ENCODE data around the gene EPC2. TPM values are rescaled to one million over a fixed set of nuclear protein-coding genes. Genes with fewer than 3 reads are reported as not detected.
A peak's percentile ranks its signal among the peaks of the same experiment; 100 is the strongest.

Gene EPC2
- total and polyA plus RNA-seq, 2 experiments from 2014 or later, result 6.3 to 27.0 TPM

DNA sequence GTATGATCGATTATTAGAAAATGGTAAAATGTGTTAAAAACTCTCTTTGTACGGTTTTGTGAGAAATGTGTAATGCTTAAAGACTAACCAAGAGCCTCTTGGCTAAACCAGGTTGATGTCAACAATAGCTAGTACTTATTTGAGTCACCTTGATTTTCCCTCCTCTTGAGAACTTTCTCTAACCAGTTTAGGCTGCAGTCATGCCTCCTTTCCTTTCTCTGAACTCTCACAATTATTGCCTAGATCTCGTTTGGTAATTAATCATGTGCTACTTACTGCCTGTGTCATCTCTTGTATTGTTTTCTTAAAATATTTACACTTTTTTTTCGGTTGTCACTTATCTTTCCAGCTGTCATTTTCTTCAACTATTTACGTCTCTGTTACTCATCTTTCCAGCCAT is 1.1 kb upstream of the EPC2 start (continued):
- no peak for TF ChIP-seq CTCF (conservative IDR thresholded peaks at IDR 0.05; ENCODE audit: low read depth in 2 of 2)

GRCh38 chr2:148644883-148645538 is 460 bp downstream of the EPC2 start:
- Mint-ChIP-seq H3K27ac (peak overlapping the region; percentile 99), H3K4me1 (peaks cover 29% of the 10 kb centered on the region), H3K9me3 (no peaks in the 10 kb centered on the region; the same call in 2 of the 3 replicates), H3K27me3 (ENCODE audit: insufficient read depth, low read depth, poor library complexity) (peaks cover 6% of the 10 kb centered on the region), H3K36me3 (ENCODE audit: low read depth) (no peaks in the 10 kb centered on the region), H3K4me3 (peak overlapping the region; percentile 92)
- 0 out of 2 replicates have a peak, but pooled peaks cover 3% of the 10 kb centered on the region for H3F3A ChIP-seq (replicated peaks; ENCODE audit: low read depth)
- H3K36me3 ChIP-seq (ENCODE audit: insufficient read depth), result no peaks in the 10 kb centered on the region
- H3K4me2 ChIP-seq, result peak overlapping the region; percentile 82
- H3K9me2 ChIP-seq (ENCODE audit: insufficient read depth), result no peaks in the 10 kb centered on the region
- H3K27ac ChIP-seq (ENCODE audit: low read depth), result peak overlapping the region; percentile 96
- peaks cover 41% of the 10 kb centered on the region for H4K20me1 ChIP-seq (replicated peaks; ENCODE audit: insufficient read depth)
- H2AFZ ChIP-seq, result no peak overlapping the region
- ATAC-seq (peak; percentile 61), DNase-seq (ENCODE audit: low spot score) (peak; percentile 87)
- no peak for TF ChIP-seq EZH2phosphoT487 (IDR thresholded peaks at IDR 0.05; ENCODE audit: unreplicated experiment)
- peak in 1 of 2 experiments; percentile 40; a peak in 2 of 4 replicates for TF ChIP-seq CTCF (conservative IDR thresholded peaks at IDR 0.05; ENCODE audit: low read depth in 2 of 2)
- TF ChIP-seq POLR2AphosphoS5 (IDR thresholded peaks at IDR 0.05; ENCODE audit: low read depth), result peak; percentile 6; the same call in 1 of the 2 replicates
- TF ChIP-seq CREB1 (CRISPR knock-in tag; IDR thresholded peaks at IDR 0.05; ENCODE audit: low read depth), result peak; percentile 49; the same call in 1 of the 2 replicates
- H3K4me3 ChIP-seq, result peak overlapping the region; percentile 94
- H3K4me1 ChIP-seq (ENCODE audit: insufficient read depth), result peaks cover 27% of the 10 kb centered on the region
- peaks cover 3% of the 10 kb centered on the region; the same call in 1 of the 2 replicates for H3K27me3 ChIP-seq (ENCODE audit: insufficient read depth)
- H3K79me2 ChIP-seq (replicated peaks; ENCODE audit: insufficient read depth), result peaks cover 47% of the 10 kb centered on the region

DNA sequence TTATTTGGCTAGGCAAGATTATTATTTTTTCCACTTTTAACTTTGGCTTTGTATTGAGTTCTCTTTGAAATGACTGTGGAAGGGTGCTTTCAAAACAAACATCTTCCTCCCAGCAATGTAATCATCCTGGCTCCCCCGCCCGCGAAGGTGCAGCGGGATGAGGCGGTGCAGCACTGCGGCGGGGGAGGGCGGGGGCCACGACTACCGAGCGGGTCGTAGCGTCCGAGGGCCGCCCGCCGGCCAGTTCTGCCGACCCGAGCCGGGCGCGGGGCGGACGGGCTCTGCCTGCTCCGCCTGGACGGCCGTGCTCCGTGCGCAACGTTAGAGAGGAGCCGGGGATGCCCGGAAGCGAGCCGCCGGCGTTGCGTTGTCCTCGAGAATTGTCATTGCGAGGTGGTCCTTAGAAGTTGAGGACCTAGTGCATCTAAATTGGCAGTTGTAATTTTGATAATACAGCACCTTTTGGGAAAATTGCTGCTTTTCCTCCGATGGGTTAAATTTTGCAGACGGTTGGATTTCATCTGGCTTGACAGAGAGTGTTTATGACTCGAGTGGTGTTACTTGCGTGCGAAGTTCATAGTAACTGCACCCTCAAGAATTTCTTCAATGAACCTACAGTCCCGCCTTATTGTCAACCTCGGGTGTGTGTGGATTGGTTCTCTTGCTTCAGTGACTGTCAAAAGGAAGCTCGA is 1.1 kb downstream of the EPC2 start:
- peak; percentile 12 for ATAC-seq
- H3K4me1 Mint-ChIP-seq, result peaks cover 29% of the 10 kb centered on the region
- peak overlapping the region; percentile 92 for H3K4me3 Mint-ChIP-seq
- Histone ChIP-seq H3K4me3 (peak overlapping the region; percentile 94), H3K4me2 (peak overlapping the region; percentile 82), H4K20me1 (replicated peaks; ENCODE audit: insufficient read depth) (peaks cover 47% of the 10 kb centered on the region), H3F3A (replicated peaks; ENCODE audit: low read depth) (0 out of 2 replicates have a peak, but pooled peaks cover 3% of the 10 kb centered on the region), H2AFZ (no peak overlapping the region), H3K4me1 (ENCODE audit: insufficient read depth) (peaks cover 27% of the 10 kb centered on the region), H3K9me2 (ENCODE audit: insufficient read depth) (no peaks in the 10 kb centered on the region), H3K27ac (ENCODE audit: low read depth) (peak overlapping the region; percentile 85), H3K27me3 (ENCODE audit: insufficient read depth) (peaks cover 3% of the 10 kb centered on the region; the same call in 1 of the 2 replicates), H3K36me3 (ENCODE audit: insufficient read depth) (no peaks in the 10 kb centered on the region), H3K79me2 (replicated peaks; ENCODE audit: insufficient read depth) (peaks cover 54% of the 10 kb centered on the region)
- H3K27me3 Mint-ChIP-seq (ENCODE audit: insufficient read depth, low read depth, poor library complexity), result peaks cover 6% of the 10 kb centered on the region
- no peaks in the 10 kb centered on the region for H3K36me3 Mint-ChIP-seq (ENCODE audit: low read depth)
- peak overlapping the region; percentile 99 for H3K27ac Mint-ChIP-seq
- TF ChIP-seq EZH2 (IDR thresholded peaks at IDR 0.05; ENCODE audit: low read depth, unreplicated experiment), result no peak
- no peak for TF ChIP-seq CREB1 (CRISPR knock-in tag; IDR thresholded peaks at IDR 0.05; ENCODE audit: low read depth)
- no peak for TF ChIP-seq JUNB (IDR thresholded peaks at IDR 0.05; ENCODE audit: unreplicated experiment)
- no peak for TF ChIP-seq POLR2AphosphoS5 (IDR thresholded peaks at IDR 0.05; ENCODE audit: low read depth)
- no peak for TF ChIP-seq CTCF (conservative IDR thresholded peaks at IDR 0.05; ENCODE audit: low read depth in 2 of 2)
- no peak for TF ChIP-seq ZNF331 (CRISPR knock-in tag; IDR thresholded peaks at IDR 0.05; ENCODE audit: low read depth)
- TF ChIP-seq ZNF114 (CRISPR knock-in tag; IDR thresholded peaks at IDR 0.05), result no peak
- TF ChIP-seq NANOG (IDR thresholded peaks at IDR 0.05; ENCODE audit: borderline replicate concordance), result no peak
- DNase-seq (ENCODE audit: low spot score), result peak; percentile 65
- no peaks in the 10 kb centered on the region; the same call in 2 of the 3 replicates for H3K9me3 Mint-ChIP-seq

Data from GM23338 (cell line).